Measurements from ENCODE around the gene KIF11.
A peak's percentile ranks its signal among the peaks of the same experiment; 100 is the strongest.

Gene KIF11

DNA sequence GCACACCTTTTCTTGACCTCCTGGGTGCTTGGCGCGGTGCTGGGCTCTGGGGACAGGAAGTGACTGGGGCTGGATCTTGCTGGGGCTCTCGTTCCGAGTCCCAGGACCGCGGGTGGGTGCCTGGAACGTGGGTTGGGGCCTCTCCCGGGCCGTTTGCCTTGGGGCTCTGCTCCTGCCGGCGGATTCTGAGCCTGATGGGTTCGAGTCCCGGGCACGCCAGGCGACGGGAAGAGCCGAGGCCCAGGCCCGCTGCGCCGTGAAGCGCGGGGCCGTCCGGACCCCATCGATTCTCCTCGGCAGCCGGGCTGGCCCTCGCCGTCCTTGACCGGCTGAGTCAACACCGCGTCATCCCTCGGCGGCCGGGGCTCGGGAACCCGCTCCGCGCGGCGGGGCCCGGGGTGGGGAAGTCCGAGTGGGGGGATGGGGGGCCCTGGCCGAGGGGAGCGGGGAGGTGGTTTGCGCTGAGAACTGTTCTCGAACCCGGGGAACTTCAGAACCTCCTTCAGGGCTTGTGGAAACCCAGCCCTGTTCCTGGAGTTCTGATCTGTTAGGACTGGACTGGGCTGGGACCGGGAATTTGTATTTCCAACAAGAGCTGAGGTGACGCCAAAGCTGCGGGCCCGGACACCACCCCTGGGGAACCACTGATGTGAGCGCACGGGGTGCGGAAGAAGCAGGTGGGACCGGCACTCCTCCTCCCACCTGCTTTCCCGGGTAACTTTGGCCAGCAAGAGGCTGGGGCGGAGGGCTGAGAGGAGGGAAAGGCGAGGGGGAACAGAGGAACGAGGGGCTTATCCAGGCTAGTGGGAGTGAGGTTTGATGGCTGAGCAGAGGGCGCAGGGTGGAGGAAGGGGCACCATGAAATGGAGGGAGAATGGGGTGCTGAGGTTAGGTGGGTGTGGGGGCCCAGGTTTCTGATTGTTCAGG, 103.0 kb downstream of the KIF11 start:
- peaks cover 32% of the 10 kb centered on the region for H3K4me1 ChIP-seq (ENCODE audit: insufficient read depth, low read length)
- H3K36me3 ChIP-seq (ENCODE audit: insufficient read depth, low read length): no peaks in the 10 kb centered on the region
- H3K9ac ChIP-seq (ENCODE audit: low read depth, low read length): no peak overlapping the region
- H3K27ac ChIP-seq (ENCODE audit: low read depth, low read length): no peak overlapping the region
- peak overlapping the region; percentile 51 for H3K4me3 ChIP-seq (ENCODE audit: low read length)
- WGBS: 7% methylated on average over 61 of the region's 61 CpGs
- peaks cover 100% of the 10 kb centered on the region for H3K27me3 ChIP-seq (ENCODE audit: insufficient read depth, low read length)
- H3K9me3 ChIP-seq (ENCODE audit: insufficient read depth, low read depth, low read length): no peaks in the 10 kb centered on the region

DNA sequence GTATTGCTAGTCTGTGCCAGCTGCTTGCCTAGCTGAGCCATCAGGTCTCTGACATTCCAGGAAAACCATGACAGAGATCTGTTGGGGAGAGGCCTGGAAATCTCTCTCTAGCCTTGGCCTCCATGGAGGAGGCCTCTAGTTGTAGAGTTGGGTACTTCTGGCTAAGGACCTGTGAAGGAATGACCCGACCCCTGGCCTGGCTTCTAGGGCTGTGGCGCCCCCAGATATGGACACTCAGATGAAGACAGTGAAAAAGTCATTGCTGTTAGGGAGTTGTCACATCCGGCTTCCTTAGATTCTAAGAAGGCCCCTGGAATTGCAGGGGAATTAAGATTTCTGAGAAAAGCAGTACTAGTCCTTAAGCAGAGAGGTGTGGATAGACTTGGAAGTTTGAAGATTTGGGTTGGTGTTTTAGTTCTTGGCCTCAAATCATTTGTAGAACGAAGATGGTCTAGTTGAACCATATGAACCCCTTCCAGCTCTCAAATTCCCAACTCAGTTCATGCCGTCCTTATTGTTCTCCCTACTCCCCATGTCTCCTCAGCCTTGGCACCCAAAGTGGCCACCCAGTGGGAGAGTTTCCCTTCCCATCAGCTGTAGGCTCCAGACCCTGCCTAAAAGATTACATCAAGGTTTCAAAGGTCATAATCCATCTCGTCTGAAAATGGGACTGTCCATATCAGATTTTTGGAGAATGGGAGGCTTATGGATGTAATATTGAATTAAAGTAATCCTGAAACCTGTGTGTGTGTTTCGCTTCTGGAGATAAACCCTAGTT, 103.9 kb downstream of the KIF11 start:
- H3K9ac ChIP-seq (ENCODE audit: low read depth, low read length): no peak overlapping the region
- peak overlapping the region; percentile 51; the same call in 1 of the 2 replicates for H3K4me3 ChIP-seq (ENCODE audit: low read length)
- H3K9me3 ChIP-seq (ENCODE audit: insufficient read depth, low read depth, low read length): no peaks in the 10 kb centered on the region
- H3K4me1 ChIP-seq (ENCODE audit: insufficient read depth, low read length): peaks cover 28% of the 10 kb centered on the region
- no peak overlapping the region for H3K27ac ChIP-seq (ENCODE audit: low read depth, low read length)
- WGBS: 85% methylated on average over 7 of the region's 7 CpGs
- no peaks in the 10 kb centered on the region for H3K36me3 ChIP-seq (ENCODE audit: insufficient read depth, low read length)
- peaks cover 100% of the 10 kb centered on the region for H3K27me3 ChIP-seq (ENCODE audit: insufficient read depth, low read length)

DNA sequence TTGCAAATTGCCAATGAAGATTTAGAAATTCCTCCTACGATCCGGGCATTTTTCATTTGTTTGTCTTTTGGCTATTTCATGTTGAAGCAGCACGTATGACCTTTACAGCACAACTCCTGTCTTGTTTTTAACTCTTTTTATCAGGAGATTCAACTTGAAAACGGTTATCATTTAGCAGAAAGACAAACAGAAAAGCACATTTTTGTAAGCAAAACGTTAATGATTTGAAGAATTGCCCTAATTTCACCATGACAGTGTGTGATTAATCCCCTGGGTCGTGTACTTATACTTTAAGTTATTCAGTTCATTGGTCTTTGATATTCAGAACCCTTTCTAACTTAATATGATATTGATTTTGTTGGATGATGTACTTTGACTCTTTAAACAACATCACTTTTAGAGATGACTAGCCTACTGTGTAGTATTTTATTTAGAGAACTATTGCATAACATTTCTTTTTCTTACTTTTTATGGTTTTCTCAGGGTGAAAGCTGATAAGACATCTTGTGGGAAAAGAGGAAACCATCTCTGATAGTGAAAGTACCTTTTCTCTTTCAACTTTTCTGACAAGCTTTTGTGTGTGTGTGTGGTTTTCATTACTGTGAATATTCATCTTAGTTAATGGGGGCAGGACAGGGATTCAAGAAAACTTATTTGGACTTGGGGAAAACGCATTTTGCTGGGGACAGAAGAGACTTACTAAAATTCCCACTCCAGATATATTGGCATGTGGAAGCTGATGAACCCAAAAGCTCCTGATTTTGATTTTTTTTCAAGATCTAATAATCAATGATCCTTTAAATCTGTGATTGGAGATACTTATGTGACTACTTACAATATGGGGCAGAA, 105.0 kb downstream of the KIF11 start:
- Histone ChIP-seq H3K4me3 (ENCODE audit: low read length) (no peak overlapping the region), H3K9me3 (ENCODE audit: insufficient read depth, low read depth, low read length) (no peaks in the 10 kb centered on the region), H3K4me1 (ENCODE audit: insufficient read depth, low read length) (peaks cover 19% of the 10 kb centered on the region), H3K27me3 (ENCODE audit: insufficient read depth, low read length) (peaks cover 89% of the 10 kb centered on the region), H3K27ac (ENCODE audit: low read depth, low read length) (no peak overlapping the region), H3K36me3 (ENCODE audit: insufficient read depth, low read length) (no peaks in the 10 kb centered on the region), H3K9ac (ENCODE audit: low read depth, low read length) (no peak overlapping the region)
- 76% methylated on average over 7 of the region's 7 CpGs for WGBS

DNA sequence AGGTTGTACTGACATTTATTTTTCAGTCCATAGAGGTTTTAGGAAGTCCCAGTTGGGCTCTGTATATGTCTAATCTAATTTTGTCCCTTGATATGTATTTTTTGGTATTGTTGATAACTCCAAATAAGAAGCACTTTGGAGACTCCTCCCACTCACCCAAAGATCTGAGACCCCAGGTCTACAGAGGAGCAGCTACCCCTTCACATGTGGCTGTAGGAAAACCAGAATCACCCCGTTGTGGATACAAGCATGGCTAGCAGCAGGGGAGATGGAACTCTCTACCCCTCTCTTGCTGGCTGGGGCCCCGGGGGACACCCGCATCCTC, 106.2 kb downstream of the KIF11 start:
- no peaks in the 10 kb centered on the region for H3K36me3 ChIP-seq (ENCODE audit: insufficient read depth, low read length)
- peaks cover 76% of the 10 kb centered on the region for H3K27me3 ChIP-seq (ENCODE audit: insufficient read depth, low read length)
- no peak overlapping the region for H3K27ac ChIP-seq (ENCODE audit: low read depth, low read length)
- H3K9ac ChIP-seq (ENCODE audit: low read depth, low read length): 0 out of 2 replicates have a peak overlapping the region, but pooled peaks have one; percentile 17
- peaks cover 10% of the 10 kb centered on the region for H3K4me1 ChIP-seq (ENCODE audit: insufficient read depth, low read length)
- WGBS: 16% methylated on average over 3 of the region's 3 CpGs
- H3K9me3 ChIP-seq (ENCODE audit: insufficient read depth, low read depth, low read length): no peaks in the 10 kb centered on the region
- H3K4me3 ChIP-seq (ENCODE audit: low read length): peak overlapping the region; percentile 66

DNA sequence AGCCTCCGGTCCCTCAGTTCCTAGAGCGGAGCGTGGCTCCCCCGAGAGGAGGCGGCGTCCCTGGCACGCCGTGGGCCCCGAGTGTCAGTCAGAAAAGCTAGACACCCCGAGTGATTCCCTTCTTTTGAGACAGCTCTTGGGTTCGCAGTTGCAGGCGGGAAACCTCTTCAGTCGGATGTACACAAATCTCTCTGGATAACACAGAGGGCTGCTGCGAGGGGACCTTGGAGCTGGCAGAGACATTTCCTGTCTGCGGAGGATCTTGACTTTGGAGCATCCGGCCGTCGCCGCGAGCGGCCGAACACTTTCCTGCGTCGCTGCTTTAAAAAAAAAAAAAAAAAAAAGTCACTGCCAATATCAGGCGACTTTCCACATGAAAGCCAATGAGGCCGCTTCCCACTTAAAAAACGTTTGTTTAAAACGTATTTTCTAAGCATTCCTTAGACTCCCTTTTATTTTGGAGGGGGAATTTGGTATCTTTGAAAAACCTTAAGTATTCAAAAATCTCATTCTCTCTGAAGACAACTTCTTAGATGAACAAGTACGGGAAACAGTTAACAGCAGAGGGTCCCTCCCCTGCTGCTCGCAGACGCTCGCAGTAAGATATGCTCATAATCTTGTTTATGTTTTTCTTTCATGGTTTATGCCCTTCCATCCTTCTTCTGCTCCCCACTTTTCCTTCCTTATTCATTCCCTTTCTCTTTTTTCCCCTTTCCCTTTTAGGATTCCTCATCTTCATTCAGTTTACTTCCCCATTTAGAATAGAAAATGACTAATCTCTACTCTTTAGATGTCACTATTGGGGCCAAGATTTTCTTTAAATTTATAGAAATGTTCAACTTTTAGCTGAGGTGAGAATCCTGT, 106.8 kb downstream of the KIF11 start:
- Histone ChIP-seq H3K4me3 (ENCODE audit: low read length) (peak overlapping the region; percentile 66), H3K36me3 (ENCODE audit: insufficient read depth, low read length) (no peaks in the 10 kb centered on the region), H3K9ac (ENCODE audit: low read depth, low read length) (peak overlapping the region; percentile 17; the same call in 1 of the 2 replicates), H3K27me3 (ENCODE audit: insufficient read depth, low read length) (peaks cover 70% of the 10 kb centered on the region), H3K9me3 (ENCODE audit: insufficient read depth, low read depth, low read length) (no peaks in the 10 kb centered on the region), H3K4me1 (ENCODE audit: insufficient read depth, low read length) (peaks cover 5% of the 10 kb centered on the region), H3K27ac (ENCODE audit: low read depth, low read length) (no peak overlapping the region)
- WGBS: 2% methylated on average over 28 of the region's 32 CpGs

DNA sequence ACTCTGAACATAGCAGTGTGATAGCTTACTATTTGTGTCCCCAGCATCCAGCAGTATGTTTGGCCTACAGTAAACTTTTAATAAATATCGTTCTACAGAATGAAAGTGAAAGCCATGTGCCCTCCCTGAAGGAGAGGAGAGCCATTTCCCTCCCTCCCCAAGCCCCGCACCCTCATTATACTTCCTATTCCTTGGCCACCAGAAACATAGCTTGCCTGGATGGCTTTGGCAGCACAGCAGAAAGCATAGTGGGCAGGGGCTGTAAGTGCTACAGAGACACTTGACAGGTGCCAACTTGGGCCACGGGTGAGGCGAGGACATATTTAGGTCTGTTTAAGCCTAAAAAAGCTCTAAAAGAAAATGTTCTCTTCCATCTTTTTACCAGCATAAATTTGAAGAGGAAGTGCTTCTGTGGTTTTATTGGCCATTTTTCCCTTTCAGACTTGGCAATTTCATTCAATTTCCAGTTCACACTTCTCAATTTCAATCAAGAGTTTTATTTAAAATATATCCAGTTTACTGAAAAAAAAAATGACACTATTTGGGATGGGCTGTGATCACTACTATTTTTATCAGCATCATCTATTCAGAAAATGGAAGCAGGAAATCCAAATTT, 109.5 kb downstream of the KIF11 start:
- Histone ChIP-seq H3K27ac (ENCODE audit: low read depth, low read length) (no peak overlapping the region), H3K36me3 (ENCODE audit: insufficient read depth, low read length) (no peaks in the 10 kb centered on the region), H3K4me3 (ENCODE audit: low read length) (no peak overlapping the region), H3K9me3 (ENCODE audit: insufficient read depth, low read depth, low read length) (no peaks in the 10 kb centered on the region), H3K9ac (ENCODE audit: low read depth, low read length) (no peak overlapping the region), H3K27me3 (ENCODE audit: insufficient read depth, low read length) (peaks cover 44% of the 10 kb centered on the region), H3K4me1 (ENCODE audit: insufficient read depth, low read length) (no peaks in the 10 kb centered on the region; the same call in 1 of the 2 replicates)
- WGBS: 87% methylated on average over 4 of the region's 4 CpGs

Measured in HUES64 (cell line).